ENCODE results near the gene EARS2.

The EARS2 gene

DNA sequence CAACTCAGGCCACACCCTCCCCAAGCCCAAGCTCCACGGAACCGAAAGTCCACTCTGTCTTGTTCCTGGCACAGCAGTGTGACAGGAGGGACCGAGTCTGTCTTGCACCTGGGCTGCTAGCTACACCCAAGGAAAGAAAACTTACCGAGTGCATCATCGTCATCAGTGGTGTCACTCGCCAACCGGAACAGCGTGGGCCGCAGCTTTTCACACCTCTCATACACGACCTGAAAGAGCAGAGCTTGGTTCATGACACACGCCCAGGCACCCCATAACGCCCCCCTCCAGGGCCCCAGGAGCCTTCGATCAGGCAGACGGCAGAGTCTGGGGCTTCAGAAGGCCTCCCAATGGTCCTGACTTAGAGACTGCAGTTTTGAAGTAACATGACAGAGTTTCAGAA is 74.4 kb downstream of the EARS2 start:
- no peak for DNase-seq (ENCODE audit: low spot score)

DNA sequence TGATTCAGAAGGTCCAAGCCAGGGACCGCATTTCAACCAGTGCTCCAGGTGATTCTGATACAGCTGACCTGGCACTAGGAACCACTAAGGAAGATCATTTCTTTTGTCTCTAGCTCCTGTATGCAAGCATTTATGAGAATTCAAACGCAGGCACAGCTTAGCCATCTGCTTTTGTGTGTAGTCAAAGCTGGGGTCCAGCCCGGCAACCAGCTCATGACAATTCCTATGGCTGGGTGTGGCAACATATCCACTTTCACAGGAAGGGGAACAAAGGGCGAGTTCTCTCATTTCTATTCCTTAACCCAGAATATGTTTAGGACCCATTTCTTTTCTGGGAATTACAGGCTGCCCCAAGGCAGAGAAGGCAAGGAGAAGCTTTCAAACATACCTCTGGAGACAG is 76.9 kb downstream of the EARS2 start:
- no peak for DNase-seq (ENCODE audit: low spot score)

DNA sequence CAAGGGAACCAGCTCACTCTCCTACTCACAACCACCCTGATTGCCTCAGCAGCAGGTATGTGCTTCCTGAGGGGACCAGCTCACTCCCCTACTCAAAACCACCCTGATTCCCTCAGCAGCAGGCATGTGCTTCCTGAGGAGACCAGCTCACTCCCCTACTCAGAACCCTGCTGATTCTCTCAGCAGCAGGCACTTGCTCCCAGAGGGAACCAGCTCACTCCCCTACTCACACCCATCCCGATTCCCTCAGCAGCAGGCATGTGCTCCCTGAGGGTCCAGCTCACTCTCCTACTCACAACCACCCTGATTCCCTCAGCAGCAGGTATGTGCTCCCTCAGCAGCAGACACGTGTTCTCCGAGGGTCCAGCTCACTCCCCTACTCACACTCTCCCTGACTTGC is 78.0 kb downstream of the EARS2 start:
- DNase-seq (ENCODE audit: low spot score): no peak

DNA sequence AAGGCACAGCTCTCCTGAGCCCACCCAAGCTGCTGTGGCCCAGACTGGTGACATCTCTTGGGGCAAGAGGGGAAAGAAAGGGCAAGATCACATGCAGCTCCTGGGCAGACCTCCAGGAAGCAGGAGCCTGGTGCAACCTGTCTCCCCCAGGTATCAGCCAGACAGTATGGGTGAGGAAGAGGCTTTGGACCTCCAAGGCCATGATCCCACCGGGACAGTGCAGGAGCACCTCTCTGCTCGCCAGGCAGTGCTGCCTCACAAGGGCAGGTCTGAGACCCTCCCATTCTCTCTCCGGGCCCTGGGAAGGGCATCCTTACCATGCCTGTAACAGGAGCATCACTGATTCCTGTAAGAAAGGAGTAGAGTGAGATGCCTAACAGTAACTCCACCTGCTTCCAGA is 78.6 kb downstream of the EARS2 start:
- DNase-seq (ENCODE audit: low spot score): no peak

DNA sequence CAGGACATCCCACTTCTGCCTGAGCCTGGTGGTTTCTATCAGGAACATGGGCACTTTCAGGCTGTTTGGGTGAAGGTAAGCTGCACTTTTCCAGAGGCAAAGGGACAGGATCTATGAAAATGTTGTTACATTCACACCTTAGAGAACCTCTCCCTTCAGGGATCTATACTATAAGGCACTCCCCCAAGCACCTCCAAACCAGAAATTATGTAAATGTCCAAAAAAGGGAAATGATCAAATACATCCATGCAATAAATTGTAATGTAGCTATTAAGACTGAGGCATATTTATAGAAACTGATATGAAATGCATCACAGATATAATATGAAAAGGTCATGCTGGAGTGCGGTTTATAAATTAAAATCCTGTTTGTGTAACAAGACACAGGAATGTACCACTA is 80.9 kb downstream of the EARS2 start:
- DNase-seq (ENCODE audit: low spot score): no peak
